Stimulated activated memory B cell treated with anti-CD40 and anti-IgM and Interleukin-4, amounts not matched to agents 10 μg/mL and 1 μg/mL and 100 μg/mL, for 72 hours (primary cell): ENCODE results near the gene TXNDC17.
A peak's percentile ranks its signal among the peaks of the same experiment; 100 is the strongest.

ENCODE experiments used
- ATAC-seq: fragments of 150-1000 bp; cut with Tn5 transposase; 2 replicates; pipeline ENCODE4 v1.10.0; 2021
- H3K27ac Mint-ChIP-seq: one replicate; pipeline ENCODE4 v1.8.0; 2022; ENCODE audit warnings: mild to moderate bottlenecking, mixed read lengths
- H3K27me3 Mint-ChIP-seq: one replicate; pipeline ENCODE4 v1.8.0; 2022; ENCODE audit warnings: mixed read lengths
- H3K36me3 Mint-ChIP-seq: one replicate; pipeline ENCODE4 v1.8.0; 2022; ENCODE audit warnings: mixed read lengths
- H3K4me1 Mint-ChIP-seq: one replicate; pipeline ENCODE4 v1.8.0; 2022; ENCODE audit warnings: mixed read lengths
- H3K4me3 Mint-ChIP-seq: one replicate; pipeline ENCODE4 v1.8.0; 2022; ENCODE audit warnings: mild to moderate bottlenecking, moderate library complexity, mixed read lengths
- H3K9me3 Mint-ChIP-seq: one replicate; pipeline ENCODE4 v1.8.0; 2022; ENCODE audit warnings: mixed read lengths

Gene TXNDC17

DNA sequence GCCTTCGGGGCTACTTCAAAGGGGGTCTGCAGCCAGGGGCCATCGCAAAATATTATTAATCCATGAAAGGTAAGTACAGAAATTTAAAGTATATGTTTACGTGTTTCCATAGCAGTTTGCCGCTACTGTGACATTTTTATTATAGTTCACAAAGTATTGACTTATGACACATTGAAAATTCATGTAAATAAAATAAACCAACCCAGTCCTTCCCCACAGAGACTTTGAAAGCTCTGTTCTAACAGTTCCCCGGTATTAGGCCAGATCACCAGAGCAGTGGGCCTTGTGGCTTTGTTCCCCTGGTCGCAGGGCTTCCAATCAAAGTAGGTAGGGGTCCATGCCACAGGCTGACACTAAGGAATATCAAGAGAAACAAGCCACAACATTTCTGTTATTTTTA, 14.2 kb upstream of the TXNDC17 start:
- peaks cover 9% of the 10 kb centered on the region for H3K4me1 Mint-ChIP-seq
- no peak for ATAC-seq
- no peaks in the 10 kb centered on the region for H3K27me3 Mint-ChIP-seq
- H3K36me3 Mint-ChIP-seq = peaks cover 47% of the 10 kb centered on the region
- H3K9me3 Mint-ChIP-seq = no peaks in the 10 kb centered on the region
- no peak overlapping the region for H3K27ac Mint-ChIP-seq
- no peak overlapping the region for H3K4me3 Mint-ChIP-seq

DNA sequence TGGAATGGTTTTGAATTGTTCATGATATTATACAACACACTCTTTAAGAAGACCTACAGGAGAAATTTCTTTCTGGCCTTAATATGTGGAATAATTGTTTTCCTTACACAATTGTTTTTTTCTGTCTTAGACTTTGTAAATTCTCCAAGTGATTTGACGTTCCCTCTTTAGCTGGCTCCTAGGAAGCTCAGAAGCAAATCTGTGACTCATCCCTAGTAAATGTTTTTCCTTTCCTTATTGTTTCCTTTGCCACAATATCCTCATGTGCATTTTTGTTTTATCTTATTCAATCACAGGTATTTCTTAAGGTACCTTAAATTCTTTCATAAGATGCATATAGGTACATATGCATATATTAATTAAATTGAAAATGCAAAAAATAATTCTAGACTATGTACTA, 13.8 kb upstream of the TXNDC17 start:
- H3K9me3 Mint-ChIP-seq = no peaks in the 10 kb centered on the region
- no peak for ATAC-seq
- H3K4me1 Mint-ChIP-seq = peaks cover 9% of the 10 kb centered on the region
- peaks cover 49% of the 10 kb centered on the region for H3K36me3 Mint-ChIP-seq
- no peak overlapping the region for H3K27ac Mint-ChIP-seq
- no peak overlapping the region for H3K4me3 Mint-ChIP-seq
- H3K27me3 Mint-ChIP-seq = no peaks in the 10 kb centered on the region

DNA sequence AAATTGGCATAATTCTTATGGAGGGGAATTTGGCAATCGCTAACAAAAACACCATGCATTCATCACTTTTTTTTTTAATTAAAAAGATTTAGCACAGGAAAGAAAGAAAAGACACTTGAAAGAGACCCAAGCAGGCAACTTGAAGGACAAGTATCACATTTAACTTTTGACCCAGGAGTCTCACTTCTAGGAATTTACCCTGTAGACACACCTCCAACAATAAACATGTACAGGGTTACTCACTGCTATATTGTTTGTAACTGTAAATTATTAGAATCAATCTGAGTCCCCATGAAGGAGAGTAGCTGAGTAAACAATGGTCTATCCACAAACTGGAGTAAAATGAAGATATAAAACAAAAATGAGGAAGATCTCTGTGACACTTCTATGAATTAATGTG, 10.5 kb upstream of the TXNDC17 start:
- Mint-ChIP-seq H3K27ac (peak overlapping the region; percentile 3), H3K36me3 (peaks cover 75% of the 10 kb centered on the region), H3K27me3 (no peaks in the 10 kb centered on the region), H3K4me3 (no peak overlapping the region), H3K4me1 (peaks cover 9% of the 10 kb centered on the region), H3K9me3 (no peaks in the 10 kb centered on the region)
- no peak for ATAC-seq

DNA sequence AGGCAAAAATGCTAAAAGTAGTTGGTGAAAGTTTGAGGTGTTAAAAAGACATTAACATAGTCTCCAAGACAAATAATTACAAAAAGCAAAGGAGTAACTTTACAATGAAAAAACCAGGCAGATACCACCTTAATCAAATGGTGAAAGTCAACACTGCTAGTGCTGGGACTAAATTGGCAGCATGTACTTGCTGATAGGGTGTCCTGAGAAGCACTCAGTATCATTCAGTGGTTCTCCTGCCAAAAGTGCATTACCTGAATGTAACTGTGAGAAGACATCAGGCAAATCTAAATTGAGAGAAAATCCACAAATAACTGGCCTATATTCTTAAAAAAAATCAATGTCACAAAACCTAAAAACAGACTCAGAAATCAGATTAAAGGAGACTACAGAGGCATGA, 8.3 kb upstream of the TXNDC17 start:
- no peak for ATAC-seq
- Mint-ChIP-seq H3K27me3 (no peaks in the 10 kb centered on the region), H3K36me3 (peaks cover 63% of the 10 kb centered on the region), H3K9me3 (no peaks in the 10 kb centered on the region), H3K4me1 (peaks cover 16% of the 10 kb centered on the region), H3K27ac (no peak overlapping the region), H3K4me3 (no peak overlapping the region)

DNA sequence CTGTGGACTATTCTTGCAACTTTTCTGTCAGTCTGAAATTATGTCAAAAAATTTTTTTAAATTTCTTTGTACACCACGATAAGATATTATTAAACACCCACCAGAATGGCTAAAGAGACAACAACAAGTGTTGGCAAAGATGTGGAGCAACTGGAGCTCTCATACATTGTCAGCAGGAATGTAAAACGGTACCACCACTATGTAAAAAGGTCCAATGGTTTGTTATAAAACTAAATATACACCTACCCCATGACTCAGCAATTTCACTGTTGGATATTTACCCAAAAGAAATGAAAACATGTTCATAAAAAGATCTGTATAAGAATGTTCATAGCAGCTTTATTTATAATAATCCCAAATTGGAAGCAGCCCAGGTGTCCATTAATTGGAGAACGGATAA, 7.6 kb upstream of the TXNDC17 start:
- Mint-ChIP-seq H3K4me1 (peaks cover 23% of the 10 kb centered on the region), H3K4me3 (no peak overlapping the region), H3K27me3 (no peaks in the 10 kb centered on the region), H3K27ac (no peak overlapping the region), H3K36me3 (peaks cover 56% of the 10 kb centered on the region), H3K9me3 (no peaks in the 10 kb centered on the region)
- no peak for ATAC-seq

DNA sequence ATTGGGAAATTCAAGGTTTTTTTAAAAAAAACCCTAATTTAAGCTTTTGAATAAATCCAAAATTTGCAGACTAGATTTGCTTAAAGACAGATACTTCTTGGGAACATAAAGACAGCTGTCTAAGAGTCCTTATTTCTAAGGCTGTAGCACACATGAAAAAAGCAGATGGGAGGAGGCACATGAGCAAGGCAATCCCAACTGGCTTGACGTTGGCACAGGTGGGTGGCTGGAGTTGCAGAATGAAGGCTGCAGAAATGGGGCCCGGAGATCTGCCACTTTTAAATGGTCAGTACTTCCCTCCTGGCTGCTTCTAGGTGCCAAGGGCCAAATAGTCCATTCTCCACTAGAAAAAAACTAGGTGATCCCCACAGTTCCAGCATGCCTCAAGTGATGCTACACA, 4.8 kb upstream of the TXNDC17 start:
- ATAC-seq = no peak
- peaks cover 39% of the 10 kb centered on the region for H3K4me1 Mint-ChIP-seq
- no peaks in the 10 kb centered on the region for H3K9me3 Mint-ChIP-seq
- peaks cover 33% of the 10 kb centered on the region for H3K36me3 Mint-ChIP-seq
- no peaks in the 10 kb centered on the region for H3K27me3 Mint-ChIP-seq
- H3K4me3 Mint-ChIP-seq = no peak overlapping the region
- no peak overlapping the region for H3K27ac Mint-ChIP-seq

DNA sequence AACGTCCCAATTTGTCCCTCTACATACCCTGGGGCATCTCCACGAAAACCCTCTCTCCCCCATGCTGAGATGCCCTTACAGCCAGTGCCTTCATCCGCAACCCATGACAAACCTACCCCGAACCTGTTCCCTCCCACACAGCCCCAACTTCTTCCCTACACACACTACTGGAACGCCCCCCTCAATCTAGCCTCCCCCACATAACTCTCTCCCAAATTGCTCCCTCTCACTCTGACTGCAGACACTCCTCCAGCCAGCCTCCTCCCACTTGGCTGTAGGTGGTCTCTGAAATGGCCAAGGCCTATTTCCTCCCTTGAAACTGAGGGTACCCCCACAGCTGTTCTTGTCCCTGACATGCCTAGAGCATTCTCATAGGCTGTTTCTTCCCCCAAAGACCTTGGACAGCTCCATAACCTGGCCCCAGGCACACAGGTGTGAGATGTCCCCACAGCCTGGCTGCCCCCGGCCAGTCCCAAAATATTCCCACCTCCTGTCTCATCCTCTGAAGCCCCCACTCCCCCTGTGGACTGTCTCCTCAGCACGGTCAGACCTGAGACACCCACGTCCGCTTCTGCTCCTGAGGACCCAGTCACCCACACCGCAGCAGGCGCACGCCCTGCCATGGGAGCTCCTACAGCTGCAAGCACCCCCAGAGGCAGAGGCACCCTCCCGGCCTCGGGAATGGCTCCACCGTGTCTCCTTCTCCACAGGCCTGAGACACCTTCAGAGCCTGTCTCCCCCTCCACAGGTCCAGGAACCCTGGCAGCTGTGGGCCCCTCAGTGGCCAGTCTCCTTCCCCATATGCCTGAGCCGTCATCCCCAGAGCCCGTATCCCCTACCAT, 4.0 kb upstream of the TXNDC17 start:
- H3K9me3 Mint-ChIP-seq = no peaks in the 10 kb centered on the region
- H3K36me3 Mint-ChIP-seq = peaks cover 28% of the 10 kb centered on the region
- ATAC-seq = no peak
- H3K4me3 Mint-ChIP-seq = no peak overlapping the region
- no peak overlapping the region for H3K27ac Mint-ChIP-seq
- H3K4me1 Mint-ChIP-seq = peaks cover 43% of the 10 kb centered on the region
- no peaks in the 10 kb centered on the region for H3K27me3 Mint-ChIP-seq

DNA sequence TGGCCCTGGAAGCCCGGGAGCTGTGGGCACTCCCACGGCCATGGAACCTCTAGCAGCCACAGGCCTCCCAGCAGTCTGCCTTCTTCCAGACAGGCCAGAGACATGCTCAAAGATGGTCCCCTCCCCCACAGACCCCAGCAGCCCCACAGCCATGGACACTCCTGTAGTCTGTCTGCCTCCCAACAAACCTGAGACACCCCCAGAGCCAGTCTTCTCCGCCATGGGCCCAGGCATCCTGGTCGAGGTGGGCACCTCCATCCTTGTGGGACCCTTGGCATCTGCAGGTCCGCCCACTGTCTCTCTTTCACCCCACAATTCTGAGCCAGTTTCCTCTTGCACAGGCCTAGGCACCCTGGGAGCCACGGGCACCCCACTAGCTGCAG, 3.4 kb upstream of the TXNDC17 start:
- peaks cover 46% of the 10 kb centered on the region for H3K4me1 Mint-ChIP-seq
- H3K27me3 Mint-ChIP-seq = no peaks in the 10 kb centered on the region
- no peak overlapping the region for H3K4me3 Mint-ChIP-seq
- no peak for ATAC-seq
- peak overlapping the region; percentile 92 for H3K27ac Mint-ChIP-seq
- H3K9me3 Mint-ChIP-seq = no peaks in the 10 kb centered on the region
- H3K36me3 Mint-ChIP-seq = peaks cover 22% of the 10 kb centered on the region

DNA sequence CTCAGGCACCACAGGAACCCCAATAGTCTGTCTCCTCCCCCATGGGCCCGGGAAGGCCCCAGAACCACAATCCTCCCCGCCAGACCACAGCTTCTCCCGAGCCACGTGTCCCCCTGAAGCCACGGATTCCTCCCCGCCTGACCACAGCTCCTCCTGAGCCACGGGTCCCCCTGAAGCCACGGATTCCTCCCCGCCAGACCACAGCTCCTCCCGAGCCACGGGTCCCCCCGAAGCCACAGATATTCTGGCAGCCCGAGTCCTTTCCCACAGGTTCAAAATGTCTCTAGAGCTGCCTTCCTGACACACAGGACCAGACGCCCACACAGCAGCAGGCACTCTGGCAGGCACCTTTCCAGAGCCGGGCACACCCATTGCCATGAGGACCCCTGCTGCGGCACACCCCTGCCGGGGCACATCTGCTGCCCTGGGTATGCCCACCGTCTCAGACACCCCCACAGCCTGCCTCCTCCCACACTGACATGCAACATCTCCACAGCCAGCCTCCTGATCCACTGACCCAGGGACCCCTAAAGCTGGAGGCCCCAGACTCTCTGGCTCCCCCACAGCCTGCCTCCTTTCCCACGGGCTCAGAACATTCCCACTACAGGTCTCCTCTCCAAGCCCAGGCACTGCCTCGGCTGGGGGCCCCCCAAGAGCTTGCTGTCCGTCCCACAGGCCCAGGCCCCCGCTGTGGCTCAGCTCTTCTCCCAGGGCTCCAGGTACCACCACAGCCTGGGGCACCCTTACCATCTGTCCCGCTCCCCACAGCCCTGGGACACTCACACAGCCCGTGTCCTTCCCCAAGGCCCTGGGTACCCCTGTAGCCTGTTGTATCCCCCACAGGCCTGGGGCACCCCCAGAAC, 2.6 kb upstream of the TXNDC17 start:
- Mint-ChIP-seq H3K4me1 (peaks cover 49% of the 10 kb centered on the region), H3K9me3 (no peaks in the 10 kb centered on the region), H3K36me3 (peaks cover 15% of the 10 kb centered on the region), H3K27ac (peak overlapping the region; percentile 92), H3K27me3 (no peaks in the 10 kb centered on the region), H3K4me3 (peak overlapping the region; percentile 96)
- no peak for ATAC-seq

DNA sequence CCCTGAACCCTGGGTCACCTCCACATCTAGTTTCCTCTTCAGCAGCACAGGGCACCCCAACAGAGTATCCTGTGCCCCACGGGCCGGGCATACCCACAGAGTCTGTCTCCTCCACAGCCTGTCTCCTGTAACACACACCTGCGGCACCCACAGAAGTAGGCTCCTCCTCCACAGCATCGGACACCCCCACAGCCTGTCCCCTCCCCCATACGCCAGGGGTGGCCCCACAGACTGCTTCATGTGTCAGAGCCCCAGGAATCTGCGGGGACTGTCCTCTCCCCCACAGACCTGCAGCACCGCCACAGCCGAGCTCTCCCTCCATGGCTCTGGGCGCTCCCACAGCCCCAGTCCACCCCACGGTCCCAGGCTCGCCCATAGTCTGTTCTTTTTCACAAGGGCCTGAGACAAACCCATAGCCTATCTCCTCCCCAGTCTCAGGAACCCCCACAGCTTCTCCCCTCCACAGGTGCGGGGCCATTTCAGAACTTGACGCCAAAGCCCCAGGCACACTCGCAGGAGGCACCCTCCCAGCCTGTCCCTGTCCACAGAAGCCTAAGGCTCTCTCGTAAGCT, 1.8 kb upstream of the TXNDC17 start:
- no peak for ATAC-seq
- peaks cover 11% of the 10 kb centered on the region for H3K36me3 Mint-ChIP-seq
- no peaks in the 10 kb centered on the region for H3K27me3 Mint-ChIP-seq
- peak overlapping the region; percentile 96 for H3K4me3 Mint-ChIP-seq
- no peaks in the 10 kb centered on the region for H3K9me3 Mint-ChIP-seq
- peaks cover 52% of the 10 kb centered on the region for H3K4me1 Mint-ChIP-seq
- peak overlapping the region; percentile 92 for H3K27ac Mint-ChIP-seq

DNA sequence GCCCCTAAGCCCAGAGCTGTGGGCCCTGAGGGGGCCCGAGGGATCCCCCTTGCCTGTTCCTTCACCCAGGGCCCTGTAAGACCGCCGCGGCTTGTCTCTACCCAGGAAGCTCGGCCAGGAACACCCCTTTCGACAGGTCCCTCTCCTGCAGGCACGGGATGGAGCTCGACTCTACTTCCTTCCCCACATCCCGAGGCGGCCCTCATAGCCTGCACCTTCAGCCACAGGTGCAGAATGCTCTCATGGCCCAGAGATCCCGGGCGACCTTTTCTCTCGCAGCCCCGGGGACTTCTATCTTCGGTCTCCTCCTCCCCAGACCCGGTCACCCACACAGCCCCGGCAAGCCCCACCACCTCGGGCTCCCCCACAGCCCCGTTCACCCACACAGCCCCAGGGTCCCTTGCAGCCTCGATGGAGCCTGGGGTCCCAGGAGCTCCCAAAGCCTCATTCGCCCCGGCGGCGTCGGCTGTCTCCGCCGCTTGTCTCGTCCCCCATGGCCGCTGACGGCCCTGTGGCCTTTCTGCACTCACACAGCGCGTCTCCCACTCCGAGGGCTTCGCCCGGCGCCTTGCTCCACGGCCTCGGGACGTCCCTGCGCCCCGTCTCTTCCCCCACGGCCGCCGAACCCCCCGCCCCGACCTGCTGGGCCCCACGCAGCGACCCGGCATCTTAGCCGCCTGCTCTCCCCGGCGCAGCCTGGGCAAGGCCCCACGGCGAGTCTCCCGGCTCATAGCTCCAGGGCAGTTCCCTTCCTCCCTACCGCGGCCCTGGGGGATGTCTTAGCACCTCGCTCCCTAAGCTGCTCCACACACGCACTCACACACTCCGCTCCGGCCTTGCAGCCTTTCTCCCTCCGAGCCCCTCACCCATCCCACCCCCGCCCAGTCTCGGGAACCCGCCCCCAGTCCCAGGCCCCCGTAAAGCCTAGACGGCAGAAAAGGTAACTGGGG, 999 bp upstream of the TXNDC17 start:
- H3K4me3 Mint-ChIP-seq = peak overlapping the region; percentile 96
- peak; percentile 50 for ATAC-seq
- peak overlapping the region; percentile 92 for H3K27ac Mint-ChIP-seq
- H3K36me3 Mint-ChIP-seq = peaks cover 11% of the 10 kb centered on the region
- H3K4me1 Mint-ChIP-seq = peaks cover 59% of the 10 kb centered on the region
- H3K9me3 Mint-ChIP-seq = no peaks in the 10 kb centered on the region
- no peaks in the 10 kb centered on the region for H3K27me3 Mint-ChIP-seq

DNA sequence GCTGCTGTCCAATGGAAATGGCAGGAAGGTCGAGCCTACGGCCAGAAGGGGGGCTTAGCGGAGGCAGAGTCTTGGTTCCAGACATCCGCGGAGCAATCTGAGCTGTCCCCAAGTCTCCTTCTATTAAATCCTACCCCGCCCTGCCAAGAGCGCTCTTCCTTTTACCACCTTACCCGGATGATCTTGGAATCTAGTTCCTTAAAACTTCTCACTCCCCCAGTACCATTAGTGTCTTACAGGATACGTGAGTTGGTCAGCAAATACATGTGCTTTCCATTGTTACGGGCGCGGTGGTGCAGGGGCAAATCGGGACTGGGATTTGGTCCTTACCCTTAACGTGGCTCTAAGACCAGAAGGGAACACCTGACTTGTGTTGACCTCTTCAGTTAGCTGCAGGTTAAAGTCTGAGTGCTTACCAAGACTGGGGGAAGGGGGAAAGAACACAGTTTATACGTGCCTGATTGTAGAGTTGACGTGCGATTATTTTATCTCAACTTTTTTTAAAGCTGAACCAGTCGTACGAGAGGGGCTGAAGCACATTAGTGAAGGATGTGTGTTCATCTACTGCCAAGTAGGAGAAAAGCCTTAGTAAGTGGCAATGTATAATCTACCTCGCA, 495 bp downstream of the TXNDC17 start:
- H3K27me3 Mint-ChIP-seq = no peaks in the 10 kb centered on the region
- H3K9me3 Mint-ChIP-seq = no peaks in the 10 kb centered on the region
- H3K36me3 Mint-ChIP-seq = peaks cover 16% of the 10 kb centered on the region
- H3K4me1 Mint-ChIP-seq = peaks cover 61% of the 10 kb centered on the region
- H3K4me3 Mint-ChIP-seq = peak overlapping the region; percentile 96
- peak overlapping the region; percentile 92 for H3K27ac Mint-ChIP-seq
- ATAC-seq = no peak

DNA sequence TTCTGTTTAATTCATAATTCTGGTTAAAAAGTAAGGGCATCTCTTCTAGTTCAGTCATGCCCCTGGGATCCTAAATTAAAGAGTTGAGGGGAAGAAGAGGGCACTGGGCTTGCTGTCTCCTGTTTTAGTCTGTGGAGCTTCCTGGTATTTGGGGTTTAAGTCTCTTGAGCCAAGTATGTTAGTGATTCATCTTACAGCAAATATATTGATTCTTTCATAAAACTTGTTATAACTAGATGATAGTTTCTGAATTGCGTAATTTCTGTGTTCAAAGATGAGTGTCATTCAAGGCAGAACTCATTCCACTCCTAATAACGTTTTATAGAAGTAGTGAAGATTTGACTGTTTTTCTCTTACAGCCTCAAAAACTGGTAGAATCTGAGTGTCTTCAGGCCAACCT, 1.7 kb downstream of the TXNDC17 start:
- H3K27ac Mint-ChIP-seq = no peak overlapping the region
- no peaks in the 10 kb centered on the region for H3K27me3 Mint-ChIP-seq
- peaks cover 65% of the 10 kb centered on the region for H3K4me1 Mint-ChIP-seq
- H3K9me3 Mint-ChIP-seq = no peaks in the 10 kb centered on the region
- H3K4me3 Mint-ChIP-seq = no peak overlapping the region
- no peak for ATAC-seq
- peaks cover 22% of the 10 kb centered on the region for H3K36me3 Mint-ChIP-seq

DNA sequence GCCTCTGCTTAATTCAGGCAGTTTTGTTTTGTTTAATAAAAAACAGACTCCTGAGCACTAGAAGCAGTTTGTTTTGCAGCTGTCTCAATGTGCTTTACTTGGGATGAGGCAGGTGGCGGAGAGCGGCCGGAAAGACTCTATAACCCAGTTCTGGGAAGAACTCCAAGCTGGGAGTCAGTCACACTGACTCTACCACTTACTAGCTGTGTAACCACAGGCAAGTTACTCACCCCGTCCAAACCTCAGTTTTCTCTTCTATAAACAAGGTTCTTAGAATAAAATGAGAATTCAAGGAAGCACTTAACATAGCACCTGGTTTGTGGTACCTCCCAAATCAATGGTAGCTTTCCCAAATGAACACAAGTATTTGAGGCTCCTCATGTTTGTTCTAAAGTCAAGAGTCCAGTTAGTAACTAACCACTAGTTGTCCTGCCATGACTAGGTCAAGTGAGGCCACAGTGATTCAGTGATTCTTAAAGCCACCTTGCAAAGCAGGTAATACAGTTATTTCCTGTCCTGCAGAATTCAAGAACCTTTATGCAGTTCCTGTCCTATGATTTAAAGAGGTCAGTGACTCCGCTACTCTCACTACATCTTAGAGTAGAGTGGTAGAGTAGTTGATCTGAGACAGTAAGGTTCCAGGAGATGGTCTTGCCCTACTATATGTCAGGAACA, 2.7 kb downstream of the TXNDC17 start:
- no peak overlapping the region for H3K27ac Mint-ChIP-seq
- H3K4me1 Mint-ChIP-seq = peaks cover 63% of the 10 kb centered on the region
- ATAC-seq = no peak
- H3K36me3 Mint-ChIP-seq = peaks cover 22% of the 10 kb centered on the region
- no peak overlapping the region for H3K4me3 Mint-ChIP-seq
- H3K9me3 Mint-ChIP-seq = no peaks in the 10 kb centered on the region
- H3K27me3 Mint-ChIP-seq = no peaks in the 10 kb centered on the region
